ENCODE results near the gene NR4A3. TPM values are rescaled to one million over a fixed set of nuclear protein-coding genes. Genes with fewer than 3 reads are reported as not detected.

The NR4A3 gene
- total RNA-seq, 4 donors from 2014 or later = 0.54 to 2.5 (median 1.0) TPM; not detected in 1

- Histone ChIP-seq H3K4me3 (no peak overlapping the region), H3K9me3 (no peaks in the 10 kb centered on the region), H3K27me3 (no peaks in the 10 kb centered on the region), H3K36me3 (no peaks in the 10 kb centered on the region), H3K4me1 (no peaks in the 10 kb centered on the region), H3K27ac (no peak overlapping the region)
- TF ChIP-seq POLR2A (IDR thresholded peaks at IDR 0.05) = no peak
- TF ChIP-seq CTCF (IDR thresholded peaks at IDR 0.05) = no peak
- DNase-seq = no peak
Measured at GRCh38 chr9:99873943-99874584, 52.4 kb downstream of the NR4A3 start.

- Histone ChIP-seq H3K9me3 (no peaks in the 10 kb centered on the region), H3K27ac (no peak overlapping the region), H3K36me3 (no peaks in the 10 kb centered on the region), H3K4me3 (no peak overlapping the region), H3K27me3 (no peaks in the 10 kb centered on the region), H3K4me1 (no peaks in the 10 kb centered on the region)
- TF ChIP-seq CTCF (IDR thresholded peaks at IDR 0.05) (no peak), POLR2A (IDR thresholded peaks at IDR 0.05) (no peak)
- DNase-seq = no peak
Measured at GRCh38 chr9:99876190-99876589, 54.5 kb downstream of the NR4A3 start.

- no peak for DNase-seq
- no peaks in the 10 kb centered on the region for H3K9me3 ChIP-seq
- H3K4me1 ChIP-seq = no peaks in the 10 kb centered on the region
- no peaks in the 10 kb centered on the region for H3K27me3 ChIP-seq
- no peak overlapping the region for H3K4me3 ChIP-seq
- no peak overlapping the region for H3K27ac ChIP-seq
- TF ChIP-seq CTCF (IDR thresholded peaks at IDR 0.05) = no peak
- no peak for TF ChIP-seq POLR2A (IDR thresholded peaks at IDR 0.05)
- no peaks in the 10 kb centered on the region for H3K36me3 ChIP-seq
Measured at GRCh38 chr9:99878651-99879050, 57.0 kb downstream of the NR4A3 start.

GRCh38 chr9:99881769-99882168, 60.1 kb downstream of the NR4A3 start:
- no peak for TF ChIP-seq POLR2A (IDR thresholded peaks at IDR 0.05)
- TF ChIP-seq CTCF (IDR thresholded peaks at IDR 0.05) = no peak
- DNase-seq = no peak

GRCh38 chr9:99885747-99886146, 64.1 kb downstream of the NR4A3 start:
- no peak for DNase-seq
- no peak for TF ChIP-seq POLR2A (IDR thresholded peaks at IDR 0.05)
- TF ChIP-seq CTCF (IDR thresholded peaks at IDR 0.05) = no peak
- no peaks in the 10 kb centered on the region for H3K4me1 ChIP-seq
- no peak overlapping the region for H3K27ac ChIP-seq
- H3K4me3 ChIP-seq = no peak overlapping the region
- no peaks in the 10 kb centered on the region for H3K9me3 ChIP-seq
- no peaks in the 10 kb centered on the region for H3K36me3 ChIP-seq
- H3K27me3 ChIP-seq = no peaks in the 10 kb centered on the region

More at GRCh38 chr9:99881769-99882168, 60.1 kb downstream of the NR4A3 start:
- no peaks in the 10 kb centered on the region for H3K4me1 ChIP-seq
- no peak overlapping the region for H3K4me3 ChIP-seq
- no peaks in the 10 kb centered on the region for H3K36me3 ChIP-seq
- no peak overlapping the region for H3K27ac ChIP-seq
- H3K27me3 ChIP-seq = no peaks in the 10 kb centered on the region
- H3K9me3 ChIP-seq = no peaks in the 10 kb centered on the region

- Histone ChIP-seq H3K27me3 (no peaks in the 10 kb centered on the region), H3K27ac (no peak overlapping the region), H3K36me3 (no peaks in the 10 kb centered on the region), H3K4me1 (no peaks in the 10 kb centered on the region), H3K4me3 (no peak overlapping the region), H3K9me3 (no peaks in the 10 kb centered on the region)
- no peak for DNase-seq
- TF ChIP-seq CTCF (IDR thresholded peaks at IDR 0.05) (no peak), POLR2A (IDR thresholded peaks at IDR 0.05) (no peak)
Measured at GRCh38 chr9:99889120-99889519, 67.4 kb downstream of the NR4A3 start.

Measured in Peyer's patch (tissue), 4 donors.